Measurements from ENCODE around the gene ERC2.

Gene ERC2

DNA sequence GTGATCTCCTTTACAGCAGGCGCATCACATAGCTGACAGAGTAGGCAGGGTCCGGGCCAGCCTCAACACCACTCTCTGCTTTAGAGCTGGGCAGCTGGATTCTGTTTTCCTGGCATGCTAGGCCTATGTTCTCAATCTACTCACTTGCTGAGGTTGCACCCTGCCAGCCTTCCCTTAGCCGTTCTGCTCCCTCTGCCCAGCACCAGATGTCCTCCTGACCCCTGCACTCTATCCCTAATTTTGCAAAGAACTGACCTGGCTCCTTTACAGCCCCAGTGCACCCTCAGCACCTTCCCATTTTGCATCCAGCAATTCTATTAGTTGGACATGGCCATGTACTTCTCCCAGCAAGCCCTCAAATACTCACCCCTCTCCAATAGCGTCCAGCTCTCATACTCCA is 609.5 kb downstream of the ERC2 start:
- no peak overlapping the region for H3K4me3 ChIP-seq (ENCODE audit: insufficient read depth, low read length, poor library complexity, severe bottlenecking)
- no peaks in the 10 kb centered on the region for H4K20me1 ChIP-seq (ENCODE audit: low read depth, low read length)
- no peaks in the 10 kb centered on the region for H3K9me3 ChIP-seq (ENCODE audit: insufficient read depth, low read length)
- H2AFZ ChIP-seq (ENCODE audit: low read depth, low read length, severe bottlenecking): no peak overlapping the region
- H3K4me2 ChIP-seq (ENCODE audit: low read depth, low read length, poor library complexity, severe bottlenecking): no peak overlapping the region
- no peaks in the 10 kb centered on the region for H3F3A ChIP-seq (ENCODE audit: insufficient read depth)
- H3K27me3 ChIP-seq (ENCODE audit: low read length): no peaks in the 10 kb centered on the region
- H3K27ac ChIP-seq (ENCODE audit: low read depth, low read length): no peak overlapping the region
- TF ChIP-seq, protein P1, sequence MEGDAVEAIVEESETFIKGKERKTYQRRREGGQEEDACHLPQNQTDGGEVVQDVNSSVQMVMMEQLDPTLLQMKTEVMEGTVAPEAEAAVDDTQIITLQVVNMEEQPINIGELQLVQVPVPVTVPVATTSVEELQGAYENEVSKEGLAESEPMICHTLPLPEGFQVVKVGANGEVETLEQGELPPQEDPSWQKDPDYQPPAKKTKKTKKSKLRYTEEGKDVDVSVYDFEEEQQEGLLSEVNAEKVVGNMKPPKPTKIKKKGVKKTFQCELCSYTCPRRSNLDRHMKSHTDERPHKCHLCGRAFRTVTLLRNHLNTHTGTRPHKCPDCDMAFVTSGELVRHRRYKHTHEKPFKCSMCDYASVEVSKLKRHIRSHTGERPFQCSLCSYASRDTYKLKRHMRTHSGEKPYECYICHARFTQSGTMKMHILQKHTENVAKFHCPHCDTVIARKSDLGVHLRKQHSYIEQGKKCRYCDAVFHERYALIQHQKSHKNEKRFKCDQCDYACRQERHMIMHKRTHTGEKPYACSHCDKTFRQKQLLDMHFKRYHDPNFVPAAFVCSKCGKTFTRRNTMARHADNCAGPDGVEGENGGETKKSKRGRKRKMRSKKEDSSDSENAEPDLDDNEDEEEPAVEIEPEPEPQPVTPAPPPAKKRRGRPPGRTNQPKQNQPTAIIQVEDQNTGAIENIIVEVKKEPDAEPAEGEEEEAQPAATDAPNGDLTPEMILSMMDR (IDR thresholded peaks at IDR 0.05; ENCODE audit: insufficient read depth, low read length, poor library complexity, severe bottlenecking): no peak
- TF ChIP-seq EZH2phosphoT487 (conservative IDR thresholded peaks at IDR 0.05; ENCODE audit: low read length): no peak
- no peaks in the 10 kb centered on the region for H3K36me3 ChIP-seq (ENCODE audit: low read length)
- no peaks in the 10 kb centered on the region for H3K9me2 ChIP-seq (replicated peaks; ENCODE audit: insufficient read depth, low read length)
- no peaks in the 10 kb centered on the region for H3K79me2 ChIP-seq (ENCODE audit: insufficient read depth, low read length)
- H3K9ac ChIP-seq (ENCODE audit: low read length): no peak overlapping the region

DNA sequence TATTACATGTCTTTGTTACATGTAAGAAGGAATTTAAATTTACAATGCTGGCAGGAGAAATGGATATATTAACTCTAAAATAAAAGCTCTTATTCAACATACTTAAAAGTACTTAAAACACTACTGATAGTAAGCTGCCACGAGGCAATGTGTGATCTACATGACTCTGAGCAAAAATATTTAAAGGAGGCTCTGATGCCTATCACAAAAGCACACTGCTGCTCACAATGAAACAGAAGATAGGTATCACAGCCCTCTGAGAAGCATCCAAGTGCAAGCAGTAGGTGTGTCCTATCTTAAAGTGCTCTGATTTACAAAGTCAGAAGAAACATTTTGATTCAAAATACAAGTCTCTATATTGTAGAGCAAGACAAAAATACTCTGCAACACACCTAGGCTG is 610.0 kb downstream of the ERC2 start:
- no peaks in the 10 kb centered on the region for H3K79me2 ChIP-seq (ENCODE audit: insufficient read depth, low read length)
- no peaks in the 10 kb centered on the region for H4K20me1 ChIP-seq (ENCODE audit: low read depth, low read length)
- H3K4me3 ChIP-seq (ENCODE audit: insufficient read depth, low read length, poor library complexity, severe bottlenecking): no peak overlapping the region
- no peak overlapping the region for H3K27ac ChIP-seq (ENCODE audit: low read depth, low read length)
- no peak overlapping the region for H2AFZ ChIP-seq (ENCODE audit: low read depth, low read length, severe bottlenecking)
- no peaks in the 10 kb centered on the region for H3K27me3 ChIP-seq (ENCODE audit: low read length)
- no peak overlapping the region for H3K9ac ChIP-seq (ENCODE audit: low read length)
- no peaks in the 10 kb centered on the region for H3K36me3 ChIP-seq (ENCODE audit: low read length)
- H3K4me2 ChIP-seq (ENCODE audit: low read depth, low read length, poor library complexity, severe bottlenecking): no peak overlapping the region
- H3F3A ChIP-seq (ENCODE audit: insufficient read depth): no peaks in the 10 kb centered on the region
- H3K9me2 ChIP-seq (replicated peaks; ENCODE audit: insufficient read depth, low read length): no peaks in the 10 kb centered on the region
- TF ChIP-seq, protein P1 (IDR thresholded peaks at IDR 0.05; ENCODE audit: insufficient read depth, low read length, poor library complexity, severe bottlenecking): no peak
- no peak for TF ChIP-seq EZH2phosphoT487 (conservative IDR thresholded peaks at IDR 0.05; ENCODE audit: low read length)
- no peaks in the 10 kb centered on the region for H3K9me3 ChIP-seq (ENCODE audit: insufficient read depth, low read length)

DNA sequence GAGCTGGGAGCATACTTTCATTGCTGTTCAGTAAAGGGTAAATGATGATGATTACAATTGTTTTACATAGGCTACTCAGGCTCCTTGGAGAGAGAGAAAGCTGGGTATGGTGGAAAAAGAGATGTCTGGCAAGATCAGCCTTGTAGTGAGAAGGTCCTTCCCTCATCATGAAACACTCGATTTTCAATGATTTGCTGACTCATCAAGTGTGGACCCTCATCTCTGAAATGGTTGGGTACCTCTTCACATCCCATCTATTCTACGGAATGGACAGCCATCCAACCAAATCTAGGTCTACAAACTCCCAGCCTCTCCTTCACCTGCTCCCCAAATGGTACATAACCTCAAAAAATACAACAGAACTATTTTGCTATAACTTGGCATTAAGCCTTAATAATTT is 610.6 kb downstream of the ERC2 start:
- TF ChIP-seq, protein P1 (IDR thresholded peaks at IDR 0.05; ENCODE audit: insufficient read depth, low read length, poor library complexity, severe bottlenecking): no peak
- TF ChIP-seq EZH2phosphoT487 (conservative IDR thresholded peaks at IDR 0.05; ENCODE audit: low read length): no peak
- no peaks in the 10 kb centered on the region for H3F3A ChIP-seq (ENCODE audit: insufficient read depth)
- no peaks in the 10 kb centered on the region for H3K9me2 ChIP-seq (replicated peaks; ENCODE audit: insufficient read depth, low read length)
- no peak overlapping the region for H3K9ac ChIP-seq (ENCODE audit: low read length)
- H3K4me3 ChIP-seq (ENCODE audit: insufficient read depth, low read length, poor library complexity, severe bottlenecking): no peak overlapping the region
- H3K27ac ChIP-seq (ENCODE audit: low read depth, low read length): no peak overlapping the region
- H3K36me3 ChIP-seq (ENCODE audit: low read length): no peaks in the 10 kb centered on the region
- no peaks in the 10 kb centered on the region for H4K20me1 ChIP-seq (ENCODE audit: low read depth, low read length)
- no peaks in the 10 kb centered on the region for H3K27me3 ChIP-seq (ENCODE audit: low read length)
- H2AFZ ChIP-seq (ENCODE audit: low read depth, low read length, severe bottlenecking): no peak overlapping the region
- H3K9me3 ChIP-seq (ENCODE audit: insufficient read depth, low read length): no peaks in the 10 kb centered on the region
- no peaks in the 10 kb centered on the region for H3K79me2 ChIP-seq (ENCODE audit: insufficient read depth, low read length)
- H3K4me2 ChIP-seq (ENCODE audit: low read depth, low read length, poor library complexity, severe bottlenecking): no peak overlapping the region

Data from SU-DHL-6 (cell line).